ENCODE results near the gene MADD.

The MADD gene

GRCh38 chr11:47356129-47356997, 86.4 kb downstream of the MADD start:
- peaks cover 11% of the 10 kb centered on the region for H3K36me3 ChIP-seq (replicated peaks; ENCODE audit: low read depth, low read length)
- H3K27ac ChIP-seq (ENCODE audit: low read length) = no peak overlapping the region
- no peak overlapping the region for H3K4me2 ChIP-seq (ENCODE audit: low read length)
- no peaks in the 10 kb centered on the region for H3K79me2 ChIP-seq (ENCODE audit: low read length)
- H3K4me3 ChIP-seq (ENCODE audit: low read length) = no peak overlapping the region
- no peaks in the 10 kb centered on the region for H3K4me1 ChIP-seq (ENCODE audit: low read length)
- H3K9ac ChIP-seq (ENCODE audit: low read length) = no peak overlapping the region
- no peaks in the 10 kb centered on the region for H3K9me3 ChIP-seq (ENCODE audit: insufficient read depth, low read length)
- H3K27me3 ChIP-seq (ENCODE audit: low read depth, low read length) = no peaks in the 10 kb centered on the region
- no peaks in the 10 kb centered on the region for H4K20me1 ChIP-seq (ENCODE audit: insufficient read depth, low read length)
- TF ChIP-seq, protein P1, sequence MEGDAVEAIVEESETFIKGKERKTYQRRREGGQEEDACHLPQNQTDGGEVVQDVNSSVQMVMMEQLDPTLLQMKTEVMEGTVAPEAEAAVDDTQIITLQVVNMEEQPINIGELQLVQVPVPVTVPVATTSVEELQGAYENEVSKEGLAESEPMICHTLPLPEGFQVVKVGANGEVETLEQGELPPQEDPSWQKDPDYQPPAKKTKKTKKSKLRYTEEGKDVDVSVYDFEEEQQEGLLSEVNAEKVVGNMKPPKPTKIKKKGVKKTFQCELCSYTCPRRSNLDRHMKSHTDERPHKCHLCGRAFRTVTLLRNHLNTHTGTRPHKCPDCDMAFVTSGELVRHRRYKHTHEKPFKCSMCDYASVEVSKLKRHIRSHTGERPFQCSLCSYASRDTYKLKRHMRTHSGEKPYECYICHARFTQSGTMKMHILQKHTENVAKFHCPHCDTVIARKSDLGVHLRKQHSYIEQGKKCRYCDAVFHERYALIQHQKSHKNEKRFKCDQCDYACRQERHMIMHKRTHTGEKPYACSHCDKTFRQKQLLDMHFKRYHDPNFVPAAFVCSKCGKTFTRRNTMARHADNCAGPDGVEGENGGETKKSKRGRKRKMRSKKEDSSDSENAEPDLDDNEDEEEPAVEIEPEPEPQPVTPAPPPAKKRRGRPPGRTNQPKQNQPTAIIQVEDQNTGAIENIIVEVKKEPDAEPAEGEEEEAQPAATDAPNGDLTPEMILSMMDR (IDR thresholded peaks at IDR 0.05; ENCODE audit: low read depth, low read length) = no peak
- no peak for TF ChIP-seq EZH2phosphoT487 (IDR thresholded peaks at IDR 0.05; ENCODE audit: low read depth)
- no peak overlapping the region for H2AFZ ChIP-seq (ENCODE audit: low read depth, low read length)

- Histone ChIP-seq H3K27ac (ENCODE audit: low read length) (no peak overlapping the region), H3K9me3 (ENCODE audit: insufficient read depth, low read length) (no peaks in the 10 kb centered on the region), H3K4me3 (ENCODE audit: low read length) (no peak overlapping the region), H3K4me2 (ENCODE audit: low read length) (no peak overlapping the region), H3K9ac (ENCODE audit: low read length) (no peak overlapping the region), H3K27me3 (ENCODE audit: low read depth, low read length) (no peaks in the 10 kb centered on the region), H3K79me2 (ENCODE audit: low read length) (no peaks in the 10 kb centered on the region), H3K4me1 (ENCODE audit: low read length) (no peaks in the 10 kb centered on the region), H3K36me3 (replicated peaks; ENCODE audit: low read depth, low read length) (peaks cover 11% of the 10 kb centered on the region), H4K20me1 (ENCODE audit: insufficient read depth, low read length) (0 out of 2 replicates have a peak, but pooled peaks cover 4% of the 10 kb centered on the region), H2AFZ (ENCODE audit: low read depth, low read length) (no peak overlapping the region)
- TF ChIP-seq EZH2phosphoT487 (IDR thresholded peaks at IDR 0.05; ENCODE audit: low read depth) = no peak
- TF ChIP-seq, protein P1 (IDR thresholded peaks at IDR 0.05; ENCODE audit: low read depth, low read length) = no peak
Observed at GRCh38 chr11:47356998-47357329, 87.0 kb downstream of the MADD start.

DNA sequence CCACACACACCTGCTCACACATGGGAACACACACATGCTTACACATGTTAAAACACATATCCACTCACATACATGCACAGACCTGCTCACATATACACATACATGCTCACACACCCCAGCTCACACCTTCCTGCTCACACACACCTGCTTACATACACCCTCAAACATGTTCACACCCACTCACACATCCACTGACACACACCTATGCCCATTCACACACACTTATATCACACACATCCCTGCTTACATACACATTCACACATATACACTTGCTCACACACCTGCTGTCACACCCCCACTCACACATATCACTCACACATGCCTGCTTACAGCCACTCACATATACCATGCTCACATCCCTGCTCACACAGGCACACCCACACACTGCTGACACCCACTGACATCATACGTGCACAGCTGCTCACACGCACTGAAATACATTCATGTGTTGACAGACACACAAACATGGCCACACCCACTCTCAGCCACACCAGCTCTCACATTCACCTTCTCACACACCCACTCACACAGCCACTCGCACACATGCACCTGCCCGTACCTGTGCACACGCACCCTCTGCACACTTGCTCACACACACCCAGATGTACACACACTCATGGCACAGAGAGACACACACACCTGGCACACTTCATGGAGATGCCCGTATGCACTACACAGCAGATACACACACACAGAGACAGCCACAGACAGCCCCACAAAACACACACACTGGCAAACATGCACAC, 88.2 kb downstream of the MADD start:
- Histone ChIP-seq H3K27ac (ENCODE audit: low read length) (no peak overlapping the region), H3K4me1 (ENCODE audit: low read length) (no peaks in the 10 kb centered on the region), H3K9me3 (ENCODE audit: insufficient read depth, low read length) (no peaks in the 10 kb centered on the region), H3K4me3 (ENCODE audit: low read length) (no peak overlapping the region), H3K4me2 (ENCODE audit: low read length) (no peak overlapping the region), H3K36me3 (replicated peaks; ENCODE audit: low read depth, low read length) (peaks cover 11% of the 10 kb centered on the region), H2AFZ (ENCODE audit: low read depth, low read length) (no peak overlapping the region), H3K27me3 (ENCODE audit: low read depth, low read length) (no peaks in the 10 kb centered on the region), H3K9ac (ENCODE audit: low read length) (no peak overlapping the region), H4K20me1 (ENCODE audit: insufficient read depth, low read length) (0 out of 2 replicates have a peak, but pooled peaks cover 4% of the 10 kb centered on the region), H3K79me2 (ENCODE audit: low read length) (no peaks in the 10 kb centered on the region)
- no peak for TF ChIP-seq EZH2phosphoT487 (IDR thresholded peaks at IDR 0.05; ENCODE audit: low read depth)
- TF ChIP-seq, protein P1 (IDR thresholded peaks at IDR 0.05; ENCODE audit: low read depth, low read length) = no peak

GRCh38 chr11:47358731-47359051, 88.8 kb downstream of the MADD start:
- H3K4me1 ChIP-seq (ENCODE audit: low read length) = no peaks in the 10 kb centered on the region
- H3K4me2 ChIP-seq (ENCODE audit: low read length) = no peak overlapping the region
- H3K4me3 ChIP-seq (ENCODE audit: low read length) = no peak overlapping the region
- no peaks in the 10 kb centered on the region for H3K79me2 ChIP-seq (ENCODE audit: low read length)
- H3K9me3 ChIP-seq (ENCODE audit: insufficient read depth, low read length) = no peaks in the 10 kb centered on the region
- no peaks in the 10 kb centered on the region for H3K27me3 ChIP-seq (ENCODE audit: low read depth, low read length)
- no peak overlapping the region for H2AFZ ChIP-seq (ENCODE audit: low read depth, low read length)
- TF ChIP-seq EZH2phosphoT487 (IDR thresholded peaks at IDR 0.05; ENCODE audit: low read depth) = no peak
- TF ChIP-seq, protein P1 (IDR thresholded peaks at IDR 0.05; ENCODE audit: low read depth, low read length) = no peak
- H4K20me1 ChIP-seq (ENCODE audit: insufficient read depth, low read length) = 0 out of 2 replicates have a peak, but pooled peaks cover 4% of the 10 kb centered on the region
- peaks cover 11% of the 10 kb centered on the region for H3K36me3 ChIP-seq (replicated peaks; ENCODE audit: low read depth, low read length)
- H3K27ac ChIP-seq (ENCODE audit: low read length) = no peak overlapping the region
- no peak overlapping the region for H3K9ac ChIP-seq (ENCODE audit: low read length)

Measured in OCI-LY3 (cell line).